HepG2 (cell line): ENCODE measurements around the gene TMBIM6. TPM values are rescaled to one million over a fixed set of nuclear protein-coding genes. Genes with fewer than 3 reads are reported as not detected.

Experiments
- ARID2 ChIP-seq: sonication (generic); formaldehyde crosslinking; IDR thresholded peaks from 2 replicates; pipeline ENCODE4 v1.8.1; 2022; ENCODE audit warnings: mild to moderate bottlenecking, missing genetic modification reagents, borderline replicate concordance
- ATF1 ChIP-seq: IDR thresholded peaks from 2 replicates; pipeline ENCODE4 v1.6.1; 2016; ENCODE audit warnings: mild to moderate bottlenecking, control low read depth
- CAMTA2 ChIP-seq: sonication (generic); formaldehyde crosslinking; IDR thresholded peaks from 2 replicates; pipeline ENCODE4 v1.4.0; 2020; ENCODE audit warnings: mild to moderate bottlenecking, missing genetic modification reagents, borderline replicate concordance
- DBP ChIP-seq: sonication (generic); formaldehyde crosslinking; IDR thresholded peaks from 2 replicates; pipeline ENCODE4 v1.4.0; 2020; ENCODE audit warnings: missing genetic modification reagents; ENCODE audit errors: not compliant biosample characterization
- FOXC1 ChIP-seq: sonication (generic); formaldehyde crosslinking; IDR thresholded peaks from 2 replicates; pipeline ENCODE4 v1.8.0; 2022; ENCODE audit warnings: mild to moderate bottlenecking, missing genetic modification reagents, borderline replicate concordance
- FOXK2 ChIP-seq: fragments of 450-650 bp; IDR thresholded peaks from 2 replicates; pipeline ENCODE4 v1.6.1; 2016
- GZF1 ChIP-seq: sonication (generic); formaldehyde crosslinking; IDR thresholded peaks from 2 replicates; pipeline ENCODE4 v1.5.1; 2020; ENCODE audit warnings: mild to moderate bottlenecking, missing genetic modification reagents
- HMG20B ChIP-seq: conservative IDR thresholded peaks from 2 replicates; pipeline ENCODE4 v1.6.1; 2016; ENCODE audit warnings: missing genetic modification reagents, missing compliant biosample characterization
- HOXA5 ChIP-seq: sonication (generic); formaldehyde crosslinking; IDR thresholded peaks from 2 replicates; pipeline ENCODE4 v1.4.0; 2020; ENCODE audit warnings: missing genetic modification reagents
- IRX3 ChIP-seq: sonication (generic); formaldehyde crosslinking; IDR thresholded peaks from 2 replicates; pipeline ENCODE4 v1.8.1; 2023; ENCODE audit warnings: mild to moderate bottlenecking, low read depth, missing genetic modification reagents, borderline replicate concordance
- KAT8 ChIP-seq: IDR thresholded peaks from 2 replicates; pipeline ENCODE4 v1.6.1; 2016; ENCODE audit warnings: missing genetic modification reagents, missing compliant biosample characterization
- KDM1A ChIP-seq: IDR thresholded peaks from 2 replicates; pipeline ENCODE4 v1.6.1; 2016; ENCODE audit warnings: missing compliant biosample characterization
- MAFG ChIP-seq: sonication (generic); formaldehyde crosslinking; IDR thresholded peaks from 2 replicates; pipeline ENCODE4 v1.5.1; 2020; ENCODE audit warnings: mild to moderate bottlenecking, missing genetic modification reagents
- MEIS1 ChIP-seq: sonication (generic); formaldehyde crosslinking; IDR thresholded peaks from 2 replicates; pipeline ENCODE4 v1.9.0; 2021; ENCODE audit warnings: mild to moderate bottlenecking, missing genetic modification reagents, moderate library complexity, borderline replicate concordance
- NR0B2 ChIP-seq: sonication (generic); formaldehyde crosslinking; IDR thresholded peaks from 2 replicates; pipeline ENCODE4 v1.4.0; 2020; ENCODE audit warnings: mild to moderate bottlenecking, missing genetic modification reagents
- RXRB ChIP-seq: IDR thresholded peaks from 2 replicates; pipeline ENCODE4 v1.6.1; 2016; ENCODE audit warnings: borderline replicate concordance, missing genetic modification reagents, missing compliant biosample characterization
- SIN3B ChIP-seq: fragments of 150-350 bp; IDR thresholded peaks from 2 replicates; pipeline ENCODE4 v1.6.1; 2014; ENCODE audit warnings: low read length
- SMARCC2 ChIP-seq: fragments of 450-650 bp; IDR thresholded peaks from 2 replicates; pipeline ENCODE4 v1.6.1; 2017; ENCODE audit warnings: antibody characterized with exemption, mild to moderate bottlenecking
- STAG1 ChIP-seq: sonication (generic); formaldehyde crosslinking; IDR thresholded peaks from 2 replicates; pipeline ENCODE4 v1.4.0; 2020; ENCODE audit warnings: missing genetic modification reagents
- YY1 ChIP-seq: IDR thresholded peaks from 2 replicates; pipeline ENCODE4 v1.6.1; 2011; ENCODE audit warnings: low read length, low read depth, moderate library complexity, mild to moderate bottlenecking; ENCODE audit not compliant: insufficient read depth, insufficient replicate concordance
- ZGPAT ChIP-seq: IDR thresholded peaks from 2 replicates; pipeline ENCODE4 v1.6.1; 2016; ENCODE audit warnings: mild to moderate bottlenecking
- ZNF160 ChIP-seq: sonication (generic); formaldehyde crosslinking; IDR thresholded peaks from 2 replicates; pipeline ENCODE4 v1.8.0; 2022; ENCODE audit warnings: mild to moderate bottlenecking, inconsistent platforms, missing genetic modification reagents
- ZNF280B ChIP-seq: sonication (generic); formaldehyde crosslinking; IDR thresholded peaks from 2 replicates; pipeline ENCODE4 v1.5.0; 2020; ENCODE audit warnings: missing genetic modification reagents, mild to moderate bottlenecking, borderline replicate concordance
- ZNF614 ChIP-seq: IDR thresholded peaks from 2 replicates; pipeline ENCODE4 v1.6.1; 2018; ENCODE audit warnings: missing biosample characterization, missing genetic modification reagents, inconsistent platforms, borderline replicate concordance
- ZNF713 ChIP-seq: sonication (generic); formaldehyde crosslinking; IDR thresholded peaks from 2 replicates; pipeline ENCODE4 v1.4.0; 2020; ENCODE audit warnings: mild to moderate bottlenecking, missing genetic modification reagents
- ZNF790 ChIP-seq: sonication (generic); formaldehyde crosslinking; IDR thresholded peaks from 2 replicates; pipeline ENCODE4 v1.8.0; 2022; ENCODE audit warnings: missing genetic modification reagents, mild to moderate bottlenecking, borderline replicate concordance
- polyA plus RNA-seq, 8 experiments: library from polyadenylated mRNA; depleted of rRNA in 3 of 8; stranded (reverse) in 7 of 8; unstranded in 1 of 8; fragments of >200 nt; fragmentation: Illumina TruSeq in 4 of 8; extraction: Trizol in 4 of 8; gene quantifications; 2 replicates each; pipeline versions ENCODE4 v1.2.1 to v1.2.3, GENCODE V29; 2011 to 2016; ENCODE audit warnings: low read depth in 4 of 8, missing spikeins in 1 of 8, mixed read lengths in 1 of 8; ENCODE audit not compliant: insufficient read depth in 1 of 8
- total RNA-seq, 5 experiments: library from RNA; depleted of rRNA; stranded (reverse); fragments of >200 nt; fragmentation: Illumina TruSeq; extraction: Trizol; gene quantifications; 2 replicates each; pipeline ENCODE4 v1.2.3, GENCODE V29; 2016; ENCODE audit warnings: low read depth in 1 of 5
- TF ChIP-seq, protein P1 (sequence below), 2 experiments: sonication (generic) in 1 of 2; formaldehyde crosslinking in 1 of 2; IDR thresholded peaks; 2 replicates each; pipeline versions ENCODE4 v1.4.0 to v1.6.1; 2018 to 2020; ENCODE audit warnings: missing genetic modification reagents in 2 of 2, borderline replicate concordance in 1 of 2, low read depth in 1 of 2, mild to moderate bottlenecking in 1 of 2, missing biosample characterization in 1 of 2

TMBIM6 gene
- total and polyA plus RNA-seq, 2 of the 13 experiments (the other 11 are each of a cell fraction or from before 2014, with no cell fraction given) = 412 to 468 TPM

- TF ChIP-seq NR0B2 (CRISPR knock-in tag) (no peak), HMG20B (CRISPR knock-in tag) (no peak), CAMTA2 (CRISPR knock-in tag) (no peak), ZGPAT (peak; percentile 45; the same call in 1 of the 2 replicates), STAG1 (peak; percentile 92), ATF1 (CRISPR knock-in tag) (no peak), SMARCC2 (no peak), MAFG (CRISPR knock-in tag) (no peak), DBP (CRISPR knock-in tag) (no peak), ZNF280B (CRISPR knock-in tag) (no peak), MEIS1 (CRISPR knock-in tag) (no peak), KDM1A (CRISPR knock-in tag) (no peak), YY1 (peak; percentile 18), GZF1 (CRISPR knock-in tag) (no peak), HOXA5 (CRISPR knock-in tag) (no peak), ZNF713 (CRISPR knock-in tag) (no peak), ZNF160 (CRISPR knock-in tag) (no peak), ZNF790 (CRISPR knock-in tag) (no peak), KAT8 (CRISPR knock-in tag) (0 out of 2 replicates have a peak, but pooled peaks have one; percentile 17), FOXC1 (CRISPR knock-in tag) (0 out of 2 replicates have a peak, but pooled peaks have one; percentile 39), RXRB (CRISPR knock-in tag) (no peak), FOXK2 (no peak), IRX3 (CRISPR knock-in tag) (no peak), ARID2 (CRISPR knock-in tag) (no peak), ZNF614 (CRISPR knock-in tag) (no peak), SIN3B (no peak)
- TF ChIP-seq, protein P1, sequence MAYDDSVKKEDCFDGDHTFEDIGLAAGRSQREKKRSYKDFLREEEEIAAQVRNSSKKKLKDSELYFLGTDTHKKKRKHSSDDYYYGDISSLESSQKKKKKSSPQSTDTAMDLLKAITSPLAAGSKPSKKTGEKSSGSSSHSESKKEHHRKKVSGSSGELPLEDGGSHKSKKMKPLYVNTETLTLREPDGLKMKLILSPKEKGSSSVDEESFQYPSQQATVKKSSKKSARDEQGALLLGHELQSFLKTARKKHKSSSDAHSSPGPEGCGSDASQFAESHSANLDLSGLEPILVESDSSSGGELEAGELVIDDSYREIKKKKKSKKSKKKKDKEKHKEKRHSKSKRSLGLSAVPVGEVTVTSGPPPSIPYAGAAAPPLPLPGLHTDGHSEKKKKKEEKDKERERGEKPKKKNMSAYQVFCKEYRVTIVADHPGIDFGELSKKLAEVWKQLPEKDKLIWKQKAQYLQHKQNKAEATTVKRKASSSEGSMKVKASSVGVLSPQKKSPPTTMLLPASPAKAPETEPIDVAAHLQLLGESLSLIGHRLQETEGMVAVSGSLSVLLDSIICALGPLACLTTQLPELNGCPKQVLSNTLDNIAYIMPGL (CRISPR knock-in tag; IDR thresholded peaks at IDR 0.05; ENCODE audit: borderline replicate concordance in 1 of 2, low read depth in 1 of 2) = peak in 1 of 2 experiments; percentile 77; a peak in 2 of 4 replicates
Measured at GRCh38 chr12:49776413-49776812, 35.1 kb downstream of the TMBIM6 start (continued).
